ENCODE results near the gene SORBS1.

The SORBS1 gene

DNA sequence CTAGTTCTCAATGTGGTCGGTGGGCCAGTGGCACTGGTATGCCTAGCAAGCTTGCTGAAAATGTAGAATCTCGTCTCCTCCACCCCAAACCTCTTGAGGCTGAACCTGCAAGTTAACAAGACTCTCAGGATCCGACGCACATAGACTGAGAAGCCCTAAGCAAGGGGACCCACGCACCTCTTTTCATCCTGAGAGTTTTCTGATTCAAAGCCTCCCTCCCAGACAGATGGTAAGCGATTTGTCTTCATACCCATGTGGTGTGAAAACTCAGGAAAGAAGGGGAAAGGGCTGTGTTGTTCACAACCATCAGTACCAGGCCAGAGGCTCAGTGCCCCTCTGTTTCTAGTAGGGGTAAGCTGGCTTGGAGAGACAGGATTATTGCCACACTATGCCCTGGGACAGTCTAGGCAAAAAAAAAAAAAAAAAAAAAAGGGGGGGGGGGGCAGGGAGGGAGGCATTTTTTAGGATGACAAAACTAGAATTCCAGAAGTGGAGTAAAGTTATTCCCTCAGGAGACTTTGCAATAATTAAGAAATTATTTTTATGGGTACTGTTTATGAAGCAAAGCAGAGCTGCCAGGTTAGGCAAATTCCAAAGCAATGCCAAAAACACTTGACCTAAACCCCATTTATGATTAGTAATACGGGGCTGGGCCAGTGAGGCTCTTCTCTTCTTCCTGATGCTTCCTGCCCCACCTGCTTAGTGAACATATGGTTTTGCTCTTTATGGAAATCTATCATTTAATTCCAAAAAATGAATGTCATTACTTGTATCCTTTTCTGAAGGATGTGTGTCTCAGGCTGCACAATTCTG lies 152.8 kb downstream of the SORBS1 start:
- no peak overlapping the region for H3K27ac ChIP-seq

DNA sequence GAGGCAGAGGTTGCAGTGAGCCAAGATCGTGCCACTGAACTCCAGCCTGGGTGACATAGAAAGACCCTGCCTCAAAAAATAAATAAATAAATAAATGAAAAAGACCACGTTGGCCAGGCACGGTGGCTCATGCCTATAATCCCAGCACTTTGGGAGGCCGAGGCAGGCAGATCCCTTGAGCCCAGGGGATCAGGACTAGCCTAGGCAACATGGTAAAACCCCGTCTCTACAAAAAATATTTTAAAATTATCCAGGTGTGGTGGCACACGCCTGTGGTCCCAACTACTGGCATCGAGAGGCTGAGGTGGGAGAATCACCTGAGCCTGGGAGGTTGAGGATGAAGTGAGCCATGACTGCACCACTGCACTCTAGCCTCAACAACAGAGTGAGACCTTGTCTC lies 153.6 kb downstream of the SORBS1 start:
- peak overlapping the region; percentile 7; the same call in 1 of the 2 replicates for H3K27ac ChIP-seq
- TF ChIP-seq, protein P1, sequence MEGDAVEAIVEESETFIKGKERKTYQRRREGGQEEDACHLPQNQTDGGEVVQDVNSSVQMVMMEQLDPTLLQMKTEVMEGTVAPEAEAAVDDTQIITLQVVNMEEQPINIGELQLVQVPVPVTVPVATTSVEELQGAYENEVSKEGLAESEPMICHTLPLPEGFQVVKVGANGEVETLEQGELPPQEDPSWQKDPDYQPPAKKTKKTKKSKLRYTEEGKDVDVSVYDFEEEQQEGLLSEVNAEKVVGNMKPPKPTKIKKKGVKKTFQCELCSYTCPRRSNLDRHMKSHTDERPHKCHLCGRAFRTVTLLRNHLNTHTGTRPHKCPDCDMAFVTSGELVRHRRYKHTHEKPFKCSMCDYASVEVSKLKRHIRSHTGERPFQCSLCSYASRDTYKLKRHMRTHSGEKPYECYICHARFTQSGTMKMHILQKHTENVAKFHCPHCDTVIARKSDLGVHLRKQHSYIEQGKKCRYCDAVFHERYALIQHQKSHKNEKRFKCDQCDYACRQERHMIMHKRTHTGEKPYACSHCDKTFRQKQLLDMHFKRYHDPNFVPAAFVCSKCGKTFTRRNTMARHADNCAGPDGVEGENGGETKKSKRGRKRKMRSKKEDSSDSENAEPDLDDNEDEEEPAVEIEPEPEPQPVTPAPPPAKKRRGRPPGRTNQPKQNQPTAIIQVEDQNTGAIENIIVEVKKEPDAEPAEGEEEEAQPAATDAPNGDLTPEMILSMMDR (conservative IDR thresholded peaks at IDR 0.05) = no peak
- TF ChIP-seq ZFX (IDR thresholded peaks at IDR 0.05) = no peak

More for the DNA sequence above, 152.8 kb downstream of the SORBS1 start:
- TF ChIP-seq, protein P1 (conservative IDR thresholded peaks at IDR 0.05) = no peak

DNA sequence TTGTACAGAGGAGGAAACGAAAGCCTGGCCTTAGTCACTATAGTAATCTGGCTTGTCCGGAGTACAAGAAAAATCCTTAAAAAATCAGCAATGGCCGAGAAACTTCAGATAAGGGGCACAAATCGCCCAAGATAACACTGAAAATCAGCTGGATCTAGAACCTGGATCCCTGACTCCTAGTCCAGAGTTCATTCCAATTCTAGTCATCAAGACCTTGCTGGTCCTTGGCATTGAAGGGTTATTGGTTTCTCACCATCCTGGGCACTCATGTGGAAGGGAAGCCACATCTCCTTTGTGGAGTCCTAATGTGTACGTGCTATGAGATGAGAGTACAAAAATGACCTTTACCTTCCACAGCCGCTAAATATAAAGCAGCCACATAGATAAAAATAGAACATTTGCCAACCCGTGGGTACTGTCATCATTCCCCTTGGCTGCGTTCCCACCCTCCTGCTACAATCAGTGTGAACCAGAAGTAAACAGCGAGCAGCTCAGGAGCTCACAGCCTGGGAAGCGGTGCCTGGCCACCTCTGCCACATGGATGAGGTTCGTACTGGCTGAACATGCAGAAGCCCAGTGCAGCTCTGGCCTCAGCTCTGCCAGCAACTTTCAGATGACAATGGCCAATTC lies 154.4 kb downstream of the SORBS1 start:
- TF ChIP-seq ZFX (IDR thresholded peaks at IDR 0.05) = no peak
- TF ChIP-seq, protein P1 (conservative IDR thresholded peaks at IDR 0.05) = no peak
- H3K27ac ChIP-seq = peak overlapping the region; percentile 7; the same call in 1 of the 2 replicates

DNA sequence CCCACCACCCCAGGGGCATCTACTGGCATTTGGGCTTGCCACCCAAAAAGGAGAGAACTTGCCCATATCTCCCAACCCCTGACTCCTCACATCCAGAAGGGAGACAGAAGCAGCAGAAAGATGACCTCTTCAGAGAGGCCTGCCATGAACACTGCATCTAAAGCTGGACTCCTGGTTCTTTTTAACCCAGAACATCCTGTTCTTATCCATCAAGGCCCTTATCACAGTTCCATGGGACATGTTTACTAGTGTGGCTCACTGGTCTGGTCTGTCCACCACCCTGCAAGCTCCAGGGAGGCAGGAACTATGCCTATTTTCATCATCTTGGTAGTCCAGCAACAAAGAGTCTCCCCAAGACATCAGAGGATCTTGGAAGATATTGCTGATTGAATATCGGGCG lies 155.5 kb downstream of the SORBS1 start:
- H3K27ac ChIP-seq = no peak overlapping the region
- no peak for TF ChIP-seq ZFX (IDR thresholded peaks at IDR 0.05)
- TF ChIP-seq, protein P1 (conservative IDR thresholded peaks at IDR 0.05) = no peak

DNA sequence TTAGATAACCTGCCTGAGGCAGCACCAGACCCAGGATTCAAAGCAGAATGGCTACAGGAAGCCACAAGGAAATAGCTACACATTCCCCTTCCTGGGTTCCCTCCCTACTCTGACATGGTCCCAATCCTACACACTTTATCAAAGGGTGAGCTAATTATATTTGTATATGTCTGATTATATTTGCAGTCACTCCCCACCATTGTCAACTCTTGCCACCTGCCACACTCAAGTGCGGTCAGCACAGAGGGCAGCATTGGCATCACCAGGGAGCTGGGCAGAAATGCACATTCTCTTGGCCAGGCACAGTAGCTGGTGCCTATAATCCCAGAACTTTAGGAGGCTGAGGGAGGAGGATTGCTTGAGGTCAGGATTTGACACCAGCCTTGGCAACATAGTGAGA lies 156.3 kb downstream of the SORBS1 start:
- H3K27ac ChIP-seq = no peak overlapping the region
- no peak for TF ChIP-seq ZFX (IDR thresholded peaks at IDR 0.05)
- TF ChIP-seq, protein P1 (conservative IDR thresholded peaks at IDR 0.05) = no peak

DNA sequence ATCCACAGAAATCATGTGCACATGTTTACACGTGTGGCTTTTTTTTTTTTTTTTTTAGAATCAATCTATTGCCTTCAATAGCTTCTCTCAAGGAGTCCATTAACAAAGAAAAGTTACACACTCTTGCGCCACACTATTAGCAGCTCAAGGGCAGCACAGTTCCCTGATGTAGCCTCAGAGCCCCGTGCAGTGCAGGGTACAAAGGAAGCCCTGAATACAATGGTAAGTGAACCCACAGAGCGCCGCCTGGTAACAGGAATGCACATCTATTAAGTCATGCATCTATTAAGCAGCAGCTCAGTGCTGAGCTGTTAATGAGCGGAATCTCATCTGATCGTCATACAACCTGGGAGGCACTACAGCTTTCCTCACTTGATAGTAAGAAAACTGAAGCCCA lies 156.7 kb downstream of the SORBS1 start:
- TF ChIP-seq ZFX (IDR thresholded peaks at IDR 0.05) = no peak
- TF ChIP-seq, protein P1 (conservative IDR thresholded peaks at IDR 0.05) = no peak
- no peak overlapping the region for H3K27ac ChIP-seq

Data from C4-2B (cell line).